Brain pericyte (primary cell): ENCODE data around the gene GRXCR2.
A peak's percentile ranks its signal among the peaks of the same experiment; 100 is the strongest.

Experiments
- DNase-seq: peaks from one replicate; pipeline ENCODE4 v3.0.0-alpha.2; 2012; ENCODE audit warnings: low read depth, low spot score

The GRXCR2 gene

GRCh38 chr5:145835848-145836239 is 37.0 kb downstream of the GRXCR2 start:
- no peak for DNase-seq

DNA sequence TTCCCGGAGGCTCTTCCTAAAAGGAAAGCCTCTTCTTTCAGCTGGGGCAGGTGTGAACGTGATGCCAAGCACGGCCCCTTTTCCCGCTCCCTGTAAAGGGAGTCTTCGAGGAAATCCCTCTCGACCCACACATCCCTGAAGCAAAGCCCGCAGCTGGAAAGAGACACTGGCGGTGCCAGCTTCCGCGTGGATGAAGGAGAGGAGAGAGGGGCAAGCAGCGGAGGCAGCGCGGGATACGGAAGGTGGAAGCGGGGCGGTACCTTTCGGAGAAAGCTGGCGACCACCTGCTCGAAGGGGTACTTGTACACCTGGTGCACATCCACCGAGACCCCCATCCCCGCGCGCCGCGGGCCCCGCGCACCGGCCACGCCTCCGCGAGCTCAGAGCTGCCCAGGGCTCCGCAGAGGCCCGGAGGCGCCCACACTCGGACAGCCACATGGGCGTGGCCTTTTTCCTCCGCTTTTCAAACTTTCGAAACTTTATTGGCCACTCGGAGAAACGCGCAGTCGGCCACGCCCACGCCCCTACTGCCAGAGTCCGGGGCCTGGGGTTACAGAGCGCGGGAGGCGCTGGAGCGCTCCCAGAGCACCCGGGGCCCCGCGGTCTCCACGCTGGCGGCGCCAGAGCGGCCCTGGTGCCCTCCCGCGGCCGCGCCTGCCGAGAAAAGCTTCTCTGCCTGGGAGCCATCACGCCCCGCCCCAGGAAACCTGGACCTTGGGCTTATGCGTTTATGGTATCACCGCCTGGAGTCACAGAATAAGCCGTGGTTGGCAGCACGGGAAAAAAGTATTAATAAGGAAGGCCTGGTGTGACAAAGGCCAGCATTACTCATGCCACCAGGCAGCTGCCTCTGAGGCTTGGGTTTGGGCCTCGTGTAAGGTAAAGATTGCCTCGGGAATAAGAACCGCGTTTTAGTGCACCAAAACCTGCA is 37.6 kb downstream of the GRXCR2 start, which contains the start of gene PRELID2:
TSS of gene PRELID2 (minus strand) at position 426 of the 931 bp plus-strand sequence. CDS start at position 335, 91 bp downstream.
- DNase-seq: peak; percentile 29

- no peak for DNase-seq
Observed at GRCh38 chr5:145834554-145834916, 38.3 kb downstream of the GRXCR2 start.

GRCh38 chr5:145833631-145834200 is 39.1 kb downstream of the GRXCR2 start:
- DNase-seq: no peak

- DNase-seq: peak; percentile 5
Observed at GRCh38 chr5:145830594-145830993, 42.2 kb downstream of the GRXCR2 start.

DNA sequence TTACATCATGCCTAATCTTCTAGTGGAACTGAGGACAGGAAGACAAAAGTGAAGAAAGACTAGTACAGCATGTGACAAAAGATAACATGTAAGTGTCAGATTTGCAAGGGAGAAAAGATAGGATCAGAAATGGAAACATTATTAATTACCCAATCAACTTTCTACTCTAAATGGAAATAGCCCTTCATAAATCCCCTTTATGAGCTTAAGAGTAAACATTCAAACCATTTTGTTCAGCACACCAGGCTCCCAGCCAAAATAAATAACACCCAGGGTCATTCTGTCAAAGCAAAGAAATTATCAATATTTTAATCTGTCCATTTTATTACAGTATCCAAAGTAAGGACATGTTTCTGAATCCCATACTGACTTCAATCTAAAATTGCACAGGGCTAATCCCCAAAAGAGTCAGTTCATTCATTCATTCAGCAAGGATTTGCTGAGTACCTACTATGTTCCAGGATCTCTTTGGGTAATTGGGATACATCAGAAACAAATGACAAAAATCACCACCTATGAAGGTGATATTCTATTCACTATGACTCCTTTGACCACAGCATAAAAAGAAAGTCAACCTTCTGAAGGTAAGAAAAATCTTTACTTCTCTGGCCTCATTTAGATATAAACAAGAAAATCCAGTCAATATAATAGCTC is 43.0 kb downstream of the GRXCR2 start:
- peak; percentile 5 for DNase-seq

DNA sequence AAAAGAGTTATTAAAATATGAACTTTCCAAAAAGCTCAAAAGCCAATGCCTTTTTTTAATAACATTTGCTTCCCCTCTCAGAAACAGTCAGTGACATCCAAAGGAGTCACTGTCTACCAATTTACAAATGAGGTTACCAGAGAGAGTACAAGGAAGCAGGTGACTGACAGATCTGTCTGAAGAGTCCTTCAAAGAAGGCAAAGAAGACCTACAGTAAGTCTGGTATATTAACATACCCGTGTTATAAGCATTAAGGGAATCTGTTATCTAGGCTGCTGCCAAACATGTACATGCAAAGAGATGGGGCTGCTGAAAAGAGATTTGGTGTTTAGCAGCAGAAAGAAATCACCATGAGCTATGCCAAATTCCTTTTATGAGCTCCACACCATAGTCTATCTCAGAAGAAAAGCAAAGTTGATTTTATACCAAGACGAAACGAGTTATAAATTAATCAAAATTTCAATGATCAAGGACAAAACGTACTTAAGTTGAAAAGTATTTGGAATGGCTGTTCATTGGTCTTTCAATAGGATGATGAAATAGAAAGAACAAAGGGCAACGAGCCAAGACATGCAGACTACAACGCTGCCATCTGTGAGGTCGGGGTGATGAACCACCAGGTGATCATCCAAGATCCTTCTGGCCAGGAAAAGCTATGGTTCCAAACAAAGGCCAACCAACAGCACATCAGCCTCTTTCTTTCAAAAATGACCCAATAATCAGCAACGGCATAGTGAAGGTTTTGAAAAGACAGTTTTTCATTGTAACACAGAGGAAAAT is 45.7 kb downstream of the GRXCR2 start:
- DNase-seq: no peak

DNA sequence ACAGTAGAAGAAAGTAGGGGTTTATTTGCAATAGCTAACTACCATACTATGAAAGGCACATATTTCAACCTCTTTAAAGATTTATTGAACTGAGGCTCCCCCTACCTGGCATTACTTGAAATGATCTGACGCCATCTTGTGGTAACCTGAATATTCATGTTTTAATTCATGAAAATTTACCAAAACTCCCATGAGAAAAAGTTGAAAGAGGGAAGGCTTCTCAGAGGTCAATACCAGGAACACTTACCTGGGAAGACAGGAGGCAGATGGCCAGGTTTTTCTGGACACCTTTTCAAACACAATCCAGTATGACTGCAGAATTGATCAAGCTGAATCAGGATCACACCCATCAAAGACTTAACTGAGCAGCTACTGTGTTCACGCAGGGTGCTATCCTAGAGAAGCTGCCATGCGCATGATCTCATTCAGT is 47.0 kb downstream of the GRXCR2 start:
- DNase-seq: peak; percentile 20

DNA sequence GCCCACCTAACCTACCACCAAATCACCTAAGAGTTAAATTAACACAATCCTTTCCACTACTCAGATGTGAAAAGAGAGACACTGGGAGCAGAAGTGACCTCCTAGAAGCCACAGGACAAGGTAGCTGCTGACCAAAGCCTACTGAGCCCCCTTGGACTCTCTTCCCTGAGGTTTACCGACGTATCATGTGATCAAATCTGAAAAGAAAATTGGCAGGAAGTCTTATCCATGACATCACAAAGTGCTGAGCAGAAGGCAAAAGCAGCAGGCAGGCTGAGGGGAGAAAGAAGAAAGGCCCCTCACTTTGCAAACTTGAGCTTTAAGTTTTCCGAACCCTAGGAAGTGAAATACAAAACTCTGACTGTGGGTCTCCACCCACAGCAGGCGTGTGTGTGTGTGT is 48.8 kb downstream of the GRXCR2 start:
- no peak for DNase-seq

GRCh38 chr5:145818604-145819003 is 54.2 kb downstream of the GRXCR2 start:
- no peak for DNase-seq

GRCh38 chr5:145812877-145813276 is 59.9 kb downstream of the GRXCR2 start:
- DNase-seq: no peak

DNA sequence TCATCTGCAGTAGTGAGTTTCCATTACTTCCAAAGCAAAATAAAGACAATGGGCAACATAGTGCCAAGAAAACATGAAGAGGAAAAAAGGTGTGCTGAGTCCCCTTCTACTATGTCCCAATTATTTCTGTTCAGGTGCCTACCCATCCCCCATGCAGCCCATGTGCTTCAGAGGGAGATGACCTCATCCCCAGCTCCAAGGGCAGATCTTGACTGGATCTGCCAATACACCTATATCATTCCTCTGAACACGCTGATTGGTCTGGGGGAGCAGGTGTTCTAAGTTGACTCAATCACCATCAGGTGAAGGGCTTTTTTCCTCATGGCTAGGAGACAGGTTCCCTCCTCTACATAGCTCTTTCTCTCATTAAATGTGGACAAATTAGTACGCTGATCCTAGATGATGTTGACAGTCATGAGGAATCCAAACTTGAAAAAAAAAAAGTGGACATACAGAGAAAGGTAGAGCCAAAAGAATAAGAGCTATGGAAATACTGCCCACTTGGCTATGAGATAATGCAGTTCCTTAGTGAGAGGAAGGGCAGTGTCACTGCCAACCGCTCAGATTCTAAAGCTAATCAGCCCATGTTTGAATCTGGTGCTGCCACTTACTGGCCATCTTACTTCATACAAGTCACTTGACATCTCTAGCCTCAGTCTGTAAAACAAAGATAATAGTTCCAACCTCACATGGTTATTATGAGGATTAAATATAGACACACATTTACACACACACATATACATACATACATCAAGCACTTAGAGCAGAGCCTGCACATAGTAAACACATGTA is 60.8 kb downstream of the GRXCR2 start:
- DNase-seq: peak; percentile 30
